Stimulated activated CD4-positive, alpha-beta T cell treated with anti-CD3 and anti-CD28 coated beads, Interleukin-4, amount 100 ng/mL, for 1 hour (primary cell): ENCODE measurements around the gene DCTN3.
A peak's percentile ranks its signal among the peaks of the same experiment; 100 is the strongest.

Source experiments
- DNase-seq: peaks from one replicate; pipeline ENCODE4 v3.0.0-alpha.2; 2020

The DCTN3 gene

GRCh38 chr9:34615132-34615531, 5.2 kb downstream of the DCTN3 start:
- DNase-seq: no peak

DNA sequence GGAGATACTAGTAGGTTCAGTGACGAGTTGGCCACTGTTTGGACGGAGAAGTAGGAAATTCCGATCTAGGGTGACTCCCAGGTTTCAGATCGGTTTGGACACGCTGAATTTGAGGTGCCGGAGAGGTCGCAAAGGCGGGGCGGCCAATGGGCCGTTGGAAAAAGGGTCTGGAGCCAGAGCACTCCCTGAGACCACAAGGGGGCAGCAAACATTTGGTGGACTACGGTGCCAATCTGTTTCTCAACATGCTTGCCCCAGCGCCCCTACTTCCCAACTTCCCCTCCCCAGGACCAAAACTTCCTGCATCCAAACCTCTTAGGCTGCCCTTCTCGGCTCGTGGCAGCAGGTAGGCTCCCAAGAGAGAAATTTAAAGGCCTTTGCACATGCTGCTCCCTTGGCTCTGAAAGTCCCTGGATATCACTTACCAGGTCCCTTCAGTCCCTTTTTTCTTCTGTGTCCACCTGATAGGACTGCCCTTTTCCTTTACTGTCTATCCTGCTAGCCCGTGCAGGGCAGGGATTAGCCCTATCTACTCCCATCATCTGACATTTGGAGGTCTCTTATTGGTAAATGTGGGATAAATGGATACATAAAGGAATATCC, 7.4 kb downstream of the DCTN3 start:
- peak; percentile 62 for DNase-seq

- peak; percentile 90 for DNase-seq
Measured at GRCh38 chr9:34611811-34612787, 8.2 kb downstream of the DCTN3 start, which contains the start of gene RPP25L. RPP25L (minus strand) TSS chr9:34612097; CDS start chr9:34611296, 801 bp downstream.

GRCh38 chr9:34611251-34611810, 9.0 kb downstream of the DCTN3 start:
- DNase-seq: peak; percentile 12

DNA sequence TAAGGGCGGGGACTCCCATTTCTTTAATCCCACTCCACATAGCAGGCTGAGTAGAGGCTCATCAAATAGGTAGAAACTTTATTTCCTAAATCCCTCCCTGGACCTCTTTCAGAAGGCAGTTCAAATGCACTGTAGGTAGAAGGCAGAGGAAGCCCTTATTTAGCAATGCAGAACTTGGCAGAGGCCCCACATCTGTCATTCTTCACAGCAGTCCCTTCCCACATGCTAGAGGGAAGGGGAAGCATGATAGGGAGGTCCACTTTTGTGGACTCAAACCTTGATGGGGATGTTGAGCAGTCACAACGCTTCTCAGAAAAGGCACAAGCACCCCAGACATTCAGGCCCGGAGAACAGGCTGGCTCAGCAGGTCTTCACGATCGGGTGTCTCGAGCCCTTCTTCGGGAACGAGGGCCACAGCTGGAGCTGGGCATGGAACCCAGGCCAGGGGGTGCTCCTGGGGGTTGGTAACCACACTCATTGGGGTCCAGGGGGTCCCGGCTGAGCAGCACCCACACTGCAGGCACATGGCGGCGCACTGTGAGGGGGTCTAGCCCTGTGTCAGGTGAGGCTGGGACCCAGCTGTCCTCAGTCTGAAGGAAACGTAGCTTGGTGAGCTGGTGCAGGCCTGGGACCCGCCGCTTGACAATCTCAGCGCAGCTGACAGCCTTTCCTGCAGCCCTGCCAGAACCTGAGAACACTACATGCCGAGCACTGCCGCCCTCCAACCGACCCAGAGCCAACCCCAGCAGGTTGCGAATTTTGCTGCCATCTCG, 9.7 kb downstream of the DCTN3 start:
- DNase-seq: no peak

- DNase-seq: no peak
Measured at GRCh38 chr9:34607331-34607730, 13.0 kb downstream of the DCTN3 start.

DNA sequence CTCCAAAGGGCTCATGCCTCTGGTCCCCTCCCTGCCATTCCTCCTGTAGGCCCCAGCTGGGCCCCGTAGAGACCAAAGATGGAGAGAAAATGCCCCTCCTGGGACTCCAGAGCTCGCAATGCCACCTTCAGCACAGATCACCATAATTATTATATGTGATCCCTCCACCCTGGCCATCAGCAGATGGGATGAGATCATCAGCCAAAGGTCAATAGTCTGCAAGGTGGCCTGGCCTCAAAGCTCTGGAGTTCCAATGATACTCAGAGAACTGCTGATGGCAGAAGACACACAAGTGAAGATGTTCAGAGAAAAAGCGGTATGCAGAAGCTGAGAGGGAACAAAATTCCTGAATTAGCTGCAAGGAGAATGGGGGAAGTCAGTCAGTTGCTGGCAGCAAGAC, 13.4 kb downstream of the DCTN3 start:
- no peak for DNase-seq

GRCh38 chr9:34606190-34606589, 14.1 kb downstream of the DCTN3 start:
- no peak for DNase-seq

GRCh38 chr9:34603610-34604231, 16.6 kb downstream of the DCTN3 start:
- peak; percentile 83 for DNase-seq

GRCh38 chr9:34601937-34602573, 18.2 kb downstream of the DCTN3 start:
- DNase-seq: no peak

- DNase-seq: no peak
Measured at GRCh38 chr9:34600908-34601307, 19.4 kb downstream of the DCTN3 start.

DNA sequence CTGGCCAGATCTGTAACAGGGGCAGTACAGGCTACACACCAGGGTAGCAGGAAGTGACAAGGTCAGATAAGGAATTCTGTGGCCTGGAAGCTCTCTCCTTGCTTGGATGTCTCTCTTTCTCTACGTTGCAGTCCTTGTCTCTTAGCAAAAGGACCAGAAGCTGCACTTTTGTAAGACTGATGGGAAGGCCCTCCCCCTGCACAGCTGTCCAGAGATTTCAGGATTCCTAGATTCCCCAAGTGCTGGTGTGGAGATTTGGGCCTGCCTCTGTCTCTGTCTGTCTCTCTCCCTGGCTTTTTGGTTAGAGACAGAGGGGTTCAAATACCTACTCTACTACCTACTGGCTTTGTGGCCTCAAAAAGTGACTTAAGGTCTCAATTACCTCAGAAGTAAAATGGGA, 20.7 kb downstream of the DCTN3 start:
- no peak for DNase-seq

DNA sequence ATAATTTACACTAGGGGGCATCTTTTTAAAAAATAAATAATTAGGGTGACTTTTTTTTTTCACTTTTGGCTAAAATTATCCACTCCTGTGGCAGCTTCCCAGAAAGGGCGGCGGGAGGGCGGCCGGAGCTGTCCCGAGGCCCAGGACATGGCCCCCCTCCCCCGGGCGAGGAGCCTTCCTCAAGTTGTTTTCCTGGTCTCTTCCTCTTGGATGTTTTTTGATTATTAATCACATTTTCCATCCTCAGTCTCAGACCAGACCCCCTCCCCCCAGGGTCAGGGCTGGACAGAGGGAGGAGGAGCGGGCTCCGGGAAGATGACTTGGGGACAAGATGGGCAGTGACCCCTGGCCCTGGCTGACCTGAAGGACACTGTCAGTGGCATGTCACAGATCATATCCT, 26.1 kb downstream of the DCTN3 start:
- no peak for DNase-seq

- no peak for DNase-seq
Measured at GRCh38 chr9:34592895-34593601, 27.2 kb downstream of the DCTN3 start.

DNA sequence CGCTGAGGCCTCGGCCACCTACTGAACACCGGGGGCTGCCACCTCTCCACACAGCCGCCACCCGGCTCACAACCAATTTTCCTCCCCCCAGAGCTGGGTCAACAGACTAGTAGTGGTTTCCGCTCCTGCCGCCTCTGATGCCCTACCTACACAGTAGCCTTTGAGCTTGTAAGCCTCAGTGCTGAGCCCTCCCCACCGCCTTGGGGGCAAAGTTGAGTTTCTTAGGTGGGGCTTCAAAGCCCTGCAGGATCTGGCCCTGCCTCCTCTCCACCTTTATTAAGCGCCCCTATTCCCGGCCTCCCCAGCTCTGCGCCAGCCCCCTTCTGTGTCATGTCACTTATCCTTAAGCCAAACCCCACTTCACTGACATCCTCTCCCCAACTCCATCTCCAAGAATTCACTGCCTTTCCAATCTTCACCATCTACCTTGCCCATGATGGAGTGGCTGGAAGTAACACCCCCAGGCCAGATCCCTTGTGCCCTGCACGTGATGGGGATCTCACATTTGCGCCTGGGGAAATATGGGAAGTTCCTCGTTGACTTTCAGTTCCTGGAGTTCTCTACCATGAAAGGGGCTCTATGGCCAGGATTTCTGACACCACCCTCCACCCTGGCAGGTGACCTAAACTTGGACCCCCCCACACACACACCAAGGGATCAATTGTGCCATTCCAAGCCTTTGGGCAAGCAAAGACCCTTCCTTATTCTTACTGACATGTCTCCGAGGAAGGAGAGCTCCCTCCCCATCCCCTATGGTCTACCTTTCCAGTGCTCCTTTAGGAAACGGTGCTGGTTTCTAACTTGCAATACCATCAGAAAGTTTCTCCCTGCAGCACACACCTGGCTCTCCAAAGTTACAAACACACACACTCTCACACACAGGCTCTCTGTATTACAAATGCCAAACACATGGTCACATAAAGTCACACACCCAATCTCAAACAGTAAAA, 28.1 kb downstream of the DCTN3 start:
- no peak for DNase-seq

DNA sequence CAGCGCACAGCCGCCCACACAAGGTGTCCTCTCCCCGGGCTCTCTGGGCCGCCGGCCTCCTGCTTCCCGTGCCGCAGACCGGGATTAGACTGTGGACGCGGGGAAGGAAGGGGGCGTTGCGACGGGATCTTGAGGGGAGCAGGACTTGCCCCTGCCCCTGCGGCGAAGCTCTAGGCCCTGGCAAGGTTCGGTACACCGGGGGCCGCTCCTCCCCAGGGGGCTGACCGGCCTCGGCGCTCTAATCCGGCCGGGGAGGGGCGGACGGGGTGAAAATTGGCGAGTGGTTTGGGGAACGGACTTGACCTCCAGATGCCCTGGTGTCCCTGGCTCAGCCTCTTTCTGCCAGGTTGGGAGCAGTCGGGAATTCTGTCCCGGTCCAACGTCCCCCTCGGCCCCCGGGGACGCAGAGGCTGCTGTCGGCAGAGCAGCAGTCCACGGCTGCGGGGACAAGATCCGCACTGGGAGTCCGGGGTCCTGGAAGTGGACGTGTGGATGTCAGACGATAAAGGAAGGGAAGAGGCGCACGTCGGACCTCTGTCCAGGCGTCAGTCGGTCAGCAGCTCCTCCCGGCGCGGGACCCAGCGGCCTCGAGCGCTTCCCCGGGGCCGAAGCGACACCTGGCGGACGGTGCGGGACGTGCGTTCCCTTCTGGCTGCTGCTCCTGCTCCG, 28.9 kb downstream of the DCTN3 start:
- peak; percentile 85 for DNase-seq

GRCh38 chr9:34590381-34591247, 29.7 kb downstream of the DCTN3 start:
- DNase-seq: peak; percentile 12

GRCh38 chr9:34589636-34590380, 30.5 kb downstream of the DCTN3 start, which contains the start of gene CNTFR:
CNTFR (minus strand) TSS chr9:34589724; CDS start chr9:34568981, 20,743 bp downstream.
- DNase-seq: peak; percentile 26
